PC-9 (cell line): ENCODE measurements around the gene SAMD5. TPM values are rescaled to one million over a fixed set of nuclear protein-coding genes. Genes with fewer than 3 reads are reported as not detected.

Source experiments
- BruUV-seq: library from RNA; stranded (reverse); fragments of 400-500 nt; replicated peaks from 2 replicates; lab custom pipeline; 2021; lab: Mats Ljungman, UMichigan
- CTCF ChIA-PET: fragments of 300-600 bp; sonication (Branson Sonifier 250); formaldehyde crosslinking; loops from one replicate; lab custom pipeline; 2022; ENCODE audit warnings: antibody characterized with exemption; lab: Charles Lee
- POLR2A ChIA-PET: fragments of 300-600 bp; sonication (Branson Sonifier 250); formaldehyde crosslinking; loops from one replicate; lab custom pipeline; 2022; ENCODE audit warnings: antibody characterized with exemption; ENCODE audit not compliant: unreplicated experiment; lab: Charles Lee
- DNase-seq, 2 experiments: peaks; one replicate each; pipeline versions ENCODE4 v3.0.0 to v3.0.0-alpha.2; 2015 to 2022; ENCODE audit warnings: mixed read lengths in 1 of 2
- H2AFZ ChIP-seq: fragments of 200-600 bp; sonication (generic); 2 replicates; pipeline ENCODE4 v1.8.1; 2017; ENCODE audit warnings: antibody characterized with exemption
- H3F3A ChIP-seq: fragments of 200-600 bp; sonication (generic); 2 replicates; pipeline ENCODE4 v1.8.1; 2017; ENCODE audit warnings: antibody characterized with exemption, mild to moderate bottlenecking, low read depth; ENCODE audit not compliant: insufficient read depth
- H3K27ac ChIP-seq: fragments of 200-600 bp; sonication (generic); 2 replicates; pipeline ENCODE4 v1.6.1; 2016; ENCODE audit warnings: mixed run types
- H3K27me3 ChIP-seq: fragments of 200-600 bp; sonication (generic); 2 replicates; pipeline ENCODE4 v1.6.1; 2016; ENCODE audit warnings: low read depth, mixed run types; ENCODE audit not compliant: insufficient read depth
- H3K36me3 ChIP-seq: fragments of 200-600 bp; sonication (generic); 2 replicates; pipeline ENCODE4 v1.6.1; 2016; ENCODE audit warnings: low read depth, mixed run types
- H3K4me1 ChIP-seq: fragments of 200-600 bp; sonication (generic); replicated peaks from 2 replicates; pipeline ENCODE4 v1.6.1; 2016; ENCODE audit warnings: mixed run types; ENCODE audit not compliant: insufficient read depth
- H3K4me2 ChIP-seq: fragments of 200-600 bp; sonication (generic); 2 replicates; pipeline ENCODE4 v1.6.1; 2017; ENCODE audit warnings: mixed run types
- H3K4me3 ChIP-seq: fragments of 200-600 bp; sonication (generic); 2 replicates; pipeline ENCODE4 v1.6.1; 2016; ENCODE audit warnings: mixed run types
- H3K79me2 ChIP-seq: fragments of 200-600 bp; sonication (generic); 2 replicates; pipeline ENCODE4 v1.6.1; 2017; ENCODE audit warnings: low read depth, mixed run types
- H3K9me2 ChIP-seq: fragments of 200-600 bp; sonication (generic); 2 replicates; pipeline ENCODE4 v1.8.1; 2017; ENCODE audit warnings: mild to moderate bottlenecking; ENCODE audit not compliant: insufficient read depth
- H3K9me3 ChIP-seq: fragments of 200-600 bp; sonication (generic); 2 replicates; pipeline ENCODE4 v1.8.1; 2016; ENCODE audit warnings: low read depth; ENCODE audit not compliant: insufficient read depth
- H4K20me1 ChIP-seq: fragments of 200-600 bp; sonication (generic); 2 replicates; pipeline ENCODE4 v1.8.1; 2017; ENCODE audit not compliant: insufficient read depth
- EZH2 ChIP-seq: fragments of 200-600 bp; sonication (generic); IDR thresholded peaks from 2 replicates; pipeline ENCODE4 v1.8.0; 2017; ENCODE audit warnings: antibody characterized with exemption, low read depth
- intact Hi-C: fragments of 100-400 bp; cut with micrococcal nuclease; formaldehyde crosslinking; loops from one replicate; pipeline ENCODE4 v1.10.0; 2022; ENCODE audit not compliant: unreplicated experiment
- total RNA-seq: library from RNA; stranded (reverse); gene quantifications from 2 replicates; pipeline ENCODE4 v1.2.3, GENCODE V29; 2021
- TF ChIP-seq, protein P1 (sequence below): fragments of 200-600 bp; sonication (generic); conservative IDR thresholded peaks from 2 replicates; pipeline ENCODE4 v1.6.1; 2017; ENCODE audit warnings: mixed run types, antibody characterized with exemption, mild to moderate bottlenecking, moderate library complexity

SAMD5 gene
- total RNA-seq, 1 experiment from 2014 or later = 1.2 TPM

- Histone ChIP-seq H2AFZ (no peak overlapping the region), H3K9me3 (no peaks in the 10 kb centered on the region), H3K4me3 (no peak overlapping the region), H3F3A (no peaks in the 10 kb centered on the region), H4K20me1 (no peaks in the 10 kb centered on the region), H3K4me1 (no peaks in the 10 kb centered on the region), H3K4me2 (no peak overlapping the region), H3K27me3 (no peaks in the 10 kb centered on the region), H3K9me2 (no peaks in the 10 kb centered on the region), H3K36me3 (no peaks in the 10 kb centered on the region), H3K27ac (no peak overlapping the region), H3K79me2 (no peaks in the 10 kb centered on the region)
- TF ChIP-seq, protein P1, sequence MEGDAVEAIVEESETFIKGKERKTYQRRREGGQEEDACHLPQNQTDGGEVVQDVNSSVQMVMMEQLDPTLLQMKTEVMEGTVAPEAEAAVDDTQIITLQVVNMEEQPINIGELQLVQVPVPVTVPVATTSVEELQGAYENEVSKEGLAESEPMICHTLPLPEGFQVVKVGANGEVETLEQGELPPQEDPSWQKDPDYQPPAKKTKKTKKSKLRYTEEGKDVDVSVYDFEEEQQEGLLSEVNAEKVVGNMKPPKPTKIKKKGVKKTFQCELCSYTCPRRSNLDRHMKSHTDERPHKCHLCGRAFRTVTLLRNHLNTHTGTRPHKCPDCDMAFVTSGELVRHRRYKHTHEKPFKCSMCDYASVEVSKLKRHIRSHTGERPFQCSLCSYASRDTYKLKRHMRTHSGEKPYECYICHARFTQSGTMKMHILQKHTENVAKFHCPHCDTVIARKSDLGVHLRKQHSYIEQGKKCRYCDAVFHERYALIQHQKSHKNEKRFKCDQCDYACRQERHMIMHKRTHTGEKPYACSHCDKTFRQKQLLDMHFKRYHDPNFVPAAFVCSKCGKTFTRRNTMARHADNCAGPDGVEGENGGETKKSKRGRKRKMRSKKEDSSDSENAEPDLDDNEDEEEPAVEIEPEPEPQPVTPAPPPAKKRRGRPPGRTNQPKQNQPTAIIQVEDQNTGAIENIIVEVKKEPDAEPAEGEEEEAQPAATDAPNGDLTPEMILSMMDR = no peak
- no peak for TF ChIP-seq EZH2
- ChIA-PET CTCF (no interaction called here), POLR2A (no interaction called here)
- intact Hi-C loops = no loop called here
- no TSS peak for BruUV-seq
- DNase-seq = no peak
Measured at GRCh38 chr6:147467428-147467827, 41.1 kb upstream of the SAMD5 start.

DNA sequence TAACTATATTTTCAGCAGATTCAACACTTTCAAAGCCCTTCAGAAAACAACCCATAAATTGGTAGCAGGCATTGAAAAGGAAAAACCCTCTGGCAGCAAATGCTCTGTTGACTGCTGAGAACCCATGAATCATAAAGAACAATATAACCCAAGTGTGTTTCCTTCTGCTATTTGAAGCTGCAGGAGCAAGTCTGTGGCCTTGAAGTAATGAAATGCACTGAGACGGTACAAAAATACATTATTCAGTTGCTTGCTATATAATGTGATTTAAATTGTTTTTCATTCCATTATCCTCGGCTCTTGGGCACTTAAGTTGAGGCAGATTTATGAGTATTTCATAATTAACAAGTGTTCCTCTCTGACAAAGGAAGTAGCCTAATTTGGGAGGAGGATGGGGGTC, 40.6 kb upstream of the SAMD5 start:
- no peaks in the 10 kb centered on the region for H4K20me1 ChIP-seq
- no peaks in the 10 kb centered on the region for H3K27me3 ChIP-seq
- H3F3A ChIP-seq = no peaks in the 10 kb centered on the region
- BruUV-seq = no TSS peak
- H3K9me2 ChIP-seq = no peaks in the 10 kb centered on the region
- CTCF ChIA-PET = no interaction called here
- POLR2A ChIA-PET = no interaction called here
- no peaks in the 10 kb centered on the region for H3K79me2 ChIP-seq
- H3K4me2 ChIP-seq = no peak overlapping the region
- no peak for TF ChIP-seq EZH2
- no peaks in the 10 kb centered on the region for H3K4me1 ChIP-seq
- intact Hi-C loops = no loop called here
- no peak for DNase-seq
- no peak overlapping the region for H3K27ac ChIP-seq
- H3K4me3 ChIP-seq = no peak overlapping the region
- no peaks in the 10 kb centered on the region for H3K9me3 ChIP-seq
- no peak overlapping the region for H2AFZ ChIP-seq
- H3K36me3 ChIP-seq = no peaks in the 10 kb centered on the region

DNA sequence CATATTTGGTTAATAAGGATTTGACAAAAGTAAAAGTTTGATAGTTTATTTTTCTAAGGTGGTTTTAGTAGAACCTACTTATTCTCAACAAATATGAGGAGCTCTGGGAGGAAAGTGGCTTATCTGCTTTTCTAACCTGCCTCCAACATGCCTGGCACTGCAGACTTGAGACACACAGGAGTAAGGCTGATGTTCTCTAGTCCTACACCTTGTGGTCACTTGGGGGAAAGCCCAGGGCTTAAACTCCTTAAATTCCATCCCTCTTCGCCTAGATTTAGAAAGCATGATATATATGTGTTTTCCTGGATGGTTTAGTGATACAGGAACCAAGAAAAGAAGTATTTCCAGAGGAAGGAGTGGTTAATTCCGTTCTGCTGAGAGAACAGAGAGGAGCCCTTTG, 39.9 kb upstream of the SAMD5 start:
- H3K27me3 ChIP-seq = no peaks in the 10 kb centered on the region
- no TSS peak for BruUV-seq
- intact Hi-C loops = no loop called here

More for the DNA sequence above, 39.9 kb upstream of the SAMD5 start:
- CTCF ChIA-PET = no interaction called here
- DNase-seq = no peak
- Histone ChIP-seq H3K4me3 (no peak overlapping the region), H3K9me3 (no peaks in the 10 kb centered on the region), H3K9me2 (no peaks in the 10 kb centered on the region), H3K79me2 (no peaks in the 10 kb centered on the region), H2AFZ (no peak overlapping the region), H3F3A (no peaks in the 10 kb centered on the region), H3K27ac (no peak overlapping the region), H3K4me2 (no peak overlapping the region), H3K4me1 (no peaks in the 10 kb centered on the region), H3K36me3 (no peaks in the 10 kb centered on the region), H4K20me1 (no peaks in the 10 kb centered on the region)
- no peak for TF ChIP-seq EZH2
- TF ChIP-seq, protein P1 = 0 out of 2 replicates have a peak, but pooled peaks have one; percentile 15
- POLR2A ChIA-PET = no interaction called here
